Ishikawa (cell line): Measurements from ENCODE around the gene DMXL2.

Experiments used
- EP300 ChIP-seq: IDR thresholded peaks from 2 replicates; pipeline ENCODE4 v1.6.1; 2012; ENCODE audit warnings: borderline replicate concordance
- RAD21 ChIP-seq: IDR thresholded peaks from 2 replicates; pipeline ENCODE4 v1.6.1; 2012; ENCODE audit warnings: low read depth
- TAF1 ChIP-seq: IDR thresholded peaks from 2 replicates; pipeline ENCODE4 v1.6.1; 2012; ENCODE audit warnings: low read depth, mild to moderate bottlenecking
- TCF12 ChIP-seq: IDR thresholded peaks from 2 replicates; pipeline ENCODE4 v1.6.1; 2012; ENCODE audit warnings: low read depth
- YY1 ChIP-seq: IDR thresholded peaks from 2 replicates; pipeline ENCODE4 v1.6.1; 2012; ENCODE audit warnings: low read depth
- ZBTB7A ChIP-seq: IDR thresholded peaks from 2 replicates; pipeline ENCODE4 v1.6.1; 2012; ENCODE audit warnings: low read depth

GRCh38 chr15:51661072-51661471, 38.5 kb upstream of the DMXL2 start:
- TF ChIP-seq EP300 (no peak), TAF1 (no peak), TCF12 (no peak), YY1 (no peak), RAD21 (no peak), ZBTB7A (no peak)
